HTR-8/SVneo (cell line): ENCODE data around the gene NTHL1.

Experiments
- DNase-seq: peaks from one replicate; pipeline ENCODE4 v3.0.0; 2011; ENCODE audit warnings: low spot score, mixed read lengths; ENCODE audit not compliant: insufficient read length
- FAIRE-seq: peaks from 2 replicates; lab custom pipeline; 2011; peaks lifted over from hg19 to GRCh38; lab: Jason Lieb, UNC

NTHL1 gene

DNA sequence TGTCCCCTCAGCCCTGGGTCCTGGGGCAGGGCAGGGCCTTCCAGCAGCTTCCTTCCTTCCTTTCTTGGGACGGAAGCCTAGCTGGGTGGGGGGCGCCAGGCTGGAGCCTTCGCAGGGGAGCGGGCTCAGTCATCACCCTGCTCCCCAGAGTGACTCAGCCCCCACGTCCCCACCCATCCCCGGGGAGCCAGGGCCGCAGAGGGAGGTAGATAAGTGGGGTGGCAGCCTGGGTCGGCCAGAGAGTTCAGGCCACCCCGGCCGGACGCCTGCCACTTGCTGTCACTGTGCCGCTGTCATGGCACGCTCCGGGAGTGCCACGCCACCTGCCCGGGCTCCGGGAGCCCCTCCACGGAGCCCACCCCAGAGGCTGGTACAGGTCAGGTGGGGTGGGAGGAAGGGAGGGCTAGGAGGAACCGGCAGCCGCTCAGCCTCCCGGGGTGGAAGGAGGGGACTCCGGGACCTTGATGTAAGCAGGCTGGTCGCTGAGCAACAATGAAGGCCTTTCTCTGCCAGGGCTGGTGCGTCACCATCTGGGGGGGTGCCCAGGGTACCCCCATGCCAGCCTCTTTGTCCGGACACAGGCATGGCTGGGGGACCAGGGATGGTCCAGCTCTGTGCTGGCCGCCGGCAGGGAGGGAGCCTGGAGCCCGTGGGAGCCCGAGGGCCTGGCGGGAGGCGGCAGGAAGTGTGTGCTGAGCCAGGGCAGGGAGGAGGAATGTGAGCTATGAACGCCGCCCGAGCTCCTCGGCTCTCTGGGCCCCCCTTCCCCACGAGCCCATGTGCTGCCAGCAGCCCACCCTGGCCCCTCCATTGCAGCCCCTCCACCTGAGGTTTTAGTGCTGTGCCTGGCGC is 14.4 kb downstream of the NTHL1 start:
- DNase-seq (peak; percentile 61), FAIRE-seq (peak; percentile 59)

DNA sequence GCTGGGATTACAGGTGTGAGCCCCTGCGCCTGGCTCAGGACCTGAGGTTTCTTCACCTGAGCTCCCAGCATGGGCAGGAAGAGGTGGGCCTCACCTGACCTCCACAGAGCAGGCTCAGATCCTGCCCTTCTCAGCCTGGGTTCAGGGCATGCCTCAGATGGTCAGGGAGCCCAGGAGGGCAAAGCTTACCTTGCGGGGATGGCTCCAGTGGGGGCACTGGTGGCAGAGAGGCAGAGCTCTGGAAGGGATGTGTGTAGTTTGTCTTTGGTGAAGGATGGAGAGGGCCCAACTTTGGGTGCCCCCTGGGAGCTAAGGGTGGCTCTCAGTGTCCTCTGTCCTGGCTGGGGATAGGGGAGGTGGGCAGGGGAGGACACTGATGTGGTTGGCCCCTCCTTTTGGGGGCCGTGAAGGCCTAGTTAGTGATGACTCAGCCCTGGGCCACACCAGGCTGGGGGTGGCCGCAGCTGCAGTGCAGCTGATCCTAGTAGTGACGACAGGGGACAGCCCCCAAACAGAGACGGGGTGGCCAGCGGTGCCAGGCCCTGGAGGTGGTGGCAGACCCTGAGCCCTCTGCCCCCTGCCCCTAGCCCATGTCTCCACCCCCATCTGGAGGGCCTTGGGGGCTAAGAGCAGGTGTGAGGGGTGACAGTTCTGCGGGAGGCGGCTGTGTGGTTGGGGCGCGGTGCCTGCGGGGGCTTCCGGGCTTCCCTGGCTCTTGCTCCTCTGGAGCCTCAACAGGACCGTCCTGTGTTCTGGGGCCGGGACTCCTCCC is 15.2 kb downstream of the NTHL1 start:
- FAIRE-seq (peak; percentile 70), DNase-seq (no peak)

DNA sequence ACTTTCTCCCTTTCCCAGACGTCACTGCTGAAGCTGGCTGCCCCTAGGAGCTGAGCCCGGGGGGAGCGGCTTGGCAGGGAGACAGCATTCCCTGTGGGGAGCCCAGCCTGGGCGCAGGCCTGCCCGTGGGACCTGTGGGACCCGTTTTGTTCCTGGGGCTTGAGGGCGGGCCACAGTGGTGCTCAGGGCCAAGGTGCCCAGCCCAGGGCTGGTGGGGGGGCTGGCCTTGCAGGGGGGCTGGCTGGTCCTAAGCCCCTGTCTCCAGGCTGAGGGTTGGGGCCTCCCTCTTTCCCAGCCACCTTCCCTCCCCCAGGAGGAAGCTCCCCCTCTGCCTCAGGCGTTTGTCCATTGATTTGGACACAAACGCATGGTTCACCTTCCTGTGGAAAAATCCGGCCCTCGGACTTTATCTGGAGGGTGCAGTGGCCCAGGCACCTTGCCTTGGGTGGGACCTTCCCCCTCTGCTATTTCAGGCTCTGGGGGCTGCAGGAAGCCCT is 16.5 kb downstream of the NTHL1 start:
- FAIRE-seq (no peak), DNase-seq (no peak)

DNA sequence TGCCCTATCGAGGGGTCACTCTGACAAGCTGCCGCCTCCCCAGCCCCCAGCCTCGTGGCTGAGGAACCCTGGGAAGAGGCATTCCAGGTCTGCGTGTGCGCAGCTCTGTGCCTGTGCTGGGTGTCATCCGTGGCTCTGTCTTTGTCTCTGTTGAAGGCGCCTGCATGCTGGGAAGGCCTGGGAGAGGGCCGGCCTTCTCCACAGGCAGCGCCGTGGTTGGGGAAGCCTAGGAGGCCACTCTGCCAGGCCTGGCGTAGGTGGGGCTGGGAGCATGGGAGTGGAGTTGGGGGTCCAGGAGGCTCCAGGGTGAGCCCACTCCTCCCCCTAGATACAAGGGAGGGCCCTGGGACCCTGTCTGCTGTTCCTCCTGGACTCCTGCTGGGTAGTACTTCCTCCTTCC is 17.6 kb downstream of the NTHL1 start:
- DNase-seq (no peak), FAIRE-seq (no peak)

DNA sequence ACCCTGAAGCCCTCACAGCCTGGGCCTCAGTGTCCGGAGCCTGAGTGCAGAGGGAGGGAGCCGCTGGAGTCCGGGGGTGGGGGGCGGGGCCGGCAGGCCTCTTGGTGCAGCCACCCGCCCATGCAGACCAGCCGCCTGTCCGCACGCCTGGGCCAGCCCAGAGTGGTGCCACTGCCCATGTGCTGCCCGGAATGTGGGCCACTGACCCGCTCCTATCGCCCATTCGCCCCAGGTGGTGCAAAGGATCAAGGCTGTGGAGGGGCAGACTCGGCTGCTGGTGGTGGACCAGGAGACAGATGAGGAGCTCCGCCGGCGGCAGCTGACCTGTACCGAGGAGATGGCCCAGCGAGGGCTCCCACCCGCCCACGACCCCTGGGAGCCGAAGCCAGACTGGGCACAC is 18.3 kb downstream of the NTHL1 start:
- no peak for DNase-seq
- FAIRE-seq = no peak

DNA sequence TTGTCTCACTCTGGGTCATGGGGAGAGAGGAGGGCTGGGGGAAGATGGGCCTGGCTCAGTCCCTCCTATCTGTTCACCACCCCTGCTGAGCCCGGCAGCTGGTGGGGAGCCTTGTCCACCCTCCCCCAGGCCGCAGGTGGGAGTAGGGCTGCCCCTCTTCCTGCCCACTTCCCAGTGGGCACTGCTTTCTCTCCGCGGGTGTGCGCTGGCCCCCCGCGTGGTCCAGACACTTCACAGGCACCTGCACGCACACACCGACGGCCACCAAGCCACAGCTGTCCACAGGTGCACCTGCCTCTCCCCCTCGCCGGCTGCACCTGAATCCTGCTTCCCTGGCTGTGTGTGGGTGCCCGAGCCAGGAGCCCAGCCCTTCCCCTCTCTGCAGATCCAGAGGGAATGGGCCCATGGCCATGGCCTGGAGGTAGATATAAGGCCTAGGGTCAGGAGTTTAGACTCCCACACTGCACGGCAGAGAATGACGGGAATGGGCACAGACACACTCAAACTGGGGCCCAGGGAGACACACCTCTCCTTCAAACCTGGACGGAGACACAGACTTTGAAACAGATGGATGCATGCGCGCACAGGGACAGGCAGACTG is 18.9 kb downstream of the NTHL1 start:
- FAIRE-seq = no peak

DNA sequence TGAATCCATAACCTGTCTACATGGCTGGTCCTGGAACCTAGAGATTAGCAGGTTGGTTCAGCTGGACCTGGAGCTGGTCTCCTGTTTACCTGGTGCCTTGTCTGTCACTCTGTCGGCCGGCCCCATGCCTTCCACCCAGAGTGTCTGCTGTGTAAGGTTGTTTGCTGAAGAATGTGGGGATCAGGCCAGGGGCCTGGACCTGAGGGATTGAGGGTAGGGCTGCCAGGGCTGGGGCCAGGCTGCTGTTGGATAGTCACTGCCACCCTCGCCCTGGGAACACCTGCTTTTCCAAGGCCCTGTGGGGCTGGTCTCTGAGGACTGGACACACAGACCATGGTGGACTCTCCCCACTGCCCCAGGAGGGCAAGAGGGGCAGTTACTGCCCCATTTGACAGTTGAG is 19.5 kb downstream of the NTHL1 start:
- FAIRE-seq (no peak), DNase-seq (no peak)

More for the DNA sequence above, 18.9 kb downstream of the NTHL1 start:
- no peak for DNase-seq

DNA sequence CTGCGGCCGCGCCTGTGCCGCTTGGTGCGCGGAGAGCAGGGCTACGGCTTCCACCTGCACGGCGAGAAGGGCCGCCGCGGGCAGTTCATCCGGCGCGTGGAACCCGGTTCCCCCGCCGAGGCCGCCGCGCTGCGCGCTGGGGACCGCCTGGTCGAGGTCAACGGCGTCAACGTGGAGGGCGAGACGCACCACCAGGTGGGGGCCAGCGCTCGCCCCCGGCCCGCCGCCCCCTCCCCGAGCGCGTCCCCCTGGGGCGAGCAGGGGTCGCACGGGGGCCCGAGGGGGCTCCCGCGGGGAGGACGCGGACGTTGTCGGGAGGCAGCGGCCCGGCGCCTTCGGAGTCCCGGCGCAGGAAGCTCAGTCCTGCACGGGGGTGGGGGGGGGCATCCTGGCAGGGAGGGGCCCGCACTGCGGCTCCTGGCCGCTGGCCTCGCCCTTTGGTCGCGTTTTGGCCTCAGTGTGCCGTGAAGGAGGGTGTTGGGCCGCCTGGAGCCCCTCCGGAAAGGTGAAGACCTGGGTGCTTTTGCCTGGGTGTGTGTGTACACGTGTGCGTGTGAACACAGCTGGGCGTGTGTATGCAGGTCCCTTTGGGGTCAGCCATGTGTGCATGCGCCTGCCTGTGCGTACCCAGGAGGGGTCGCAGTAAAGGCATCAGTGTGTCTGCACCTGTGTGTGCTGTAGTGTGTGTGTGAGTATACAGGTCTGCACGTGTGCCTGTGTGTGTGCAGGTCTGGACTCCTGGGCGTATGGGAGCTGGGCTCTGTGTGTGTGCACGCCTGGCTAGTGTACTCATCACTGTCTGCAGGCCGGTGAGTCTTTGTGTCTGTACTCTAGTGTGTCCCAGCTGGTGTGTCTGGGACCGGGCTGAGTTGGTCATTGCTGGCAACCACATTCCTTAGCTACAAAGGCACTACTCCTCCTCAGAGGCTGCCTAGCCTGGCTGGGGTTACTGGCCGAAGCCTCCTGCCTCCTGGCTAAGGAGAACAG is 20.3 kb downstream of the NTHL1 start:
- FAIRE-seq (peak; percentile 94), DNase-seq (no peak)

DNA sequence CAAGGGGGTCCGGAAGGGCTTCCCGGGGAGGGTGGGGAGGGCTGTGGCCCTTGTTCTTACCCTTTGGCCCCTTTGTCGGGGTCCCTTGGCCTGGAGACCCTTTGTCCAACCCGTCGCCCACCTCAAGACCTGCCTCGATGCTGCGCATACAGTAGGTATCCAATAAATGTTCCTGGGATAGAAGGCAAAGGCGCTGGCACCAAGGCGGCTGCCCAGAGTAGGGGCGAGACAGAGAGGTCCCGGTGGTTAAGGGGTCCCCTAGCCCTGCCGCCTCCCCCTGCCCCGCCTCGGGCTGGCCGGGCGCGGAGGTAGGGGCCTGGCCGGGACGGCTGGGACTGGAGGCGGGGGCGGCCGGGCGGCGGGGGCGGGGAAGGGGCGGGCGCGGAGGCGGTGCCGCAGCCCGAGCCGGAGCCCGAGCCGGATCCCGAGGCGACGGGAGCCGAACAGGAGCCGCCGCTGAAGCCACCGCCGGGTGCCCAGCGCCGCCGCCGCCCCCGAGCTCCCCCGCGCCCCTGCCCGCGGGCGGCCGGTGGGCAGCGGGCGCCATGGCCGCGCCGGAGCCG is 21.1 kb downstream of the NTHL1 start, which contains the start of gene NHERF2:
NHERF2 (plus strand) TSS at position 442 of the 563 bp plus-strand sequence; CDS start at position 546, 104 bp downstream.
- no peak for DNase-seq
- FAIRE-seq = no peak

DNA sequence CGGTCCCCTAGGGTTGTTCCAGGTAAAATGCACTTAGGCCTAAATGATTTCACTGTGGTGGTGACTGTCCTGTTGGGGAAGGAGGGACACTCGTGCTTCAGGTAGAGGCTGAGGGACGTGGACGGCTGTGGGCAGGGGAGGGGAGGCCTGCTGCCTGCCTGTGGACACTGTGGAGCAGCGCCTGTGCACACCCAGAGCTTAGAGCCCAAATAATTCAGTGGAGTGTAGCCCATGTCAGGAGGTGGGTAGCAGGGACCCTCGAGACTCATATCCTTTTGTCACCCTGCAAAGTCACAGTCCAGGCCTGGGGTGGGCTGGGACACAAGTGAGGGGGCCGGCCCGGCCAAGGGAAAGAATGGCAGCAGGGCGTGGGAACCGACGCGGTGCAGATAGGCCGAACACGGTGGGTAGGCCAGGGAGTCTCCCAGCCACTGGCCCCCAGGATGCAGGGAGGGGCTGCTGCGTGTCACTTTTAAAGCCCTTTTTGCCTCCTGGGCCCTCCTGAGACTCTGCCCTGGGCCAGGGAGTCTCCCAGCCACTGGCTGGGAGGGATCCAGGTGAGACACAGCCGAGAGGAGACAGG is 21.7 kb downstream of the NTHL1 start:
- no peak for FAIRE-seq

DNA sequence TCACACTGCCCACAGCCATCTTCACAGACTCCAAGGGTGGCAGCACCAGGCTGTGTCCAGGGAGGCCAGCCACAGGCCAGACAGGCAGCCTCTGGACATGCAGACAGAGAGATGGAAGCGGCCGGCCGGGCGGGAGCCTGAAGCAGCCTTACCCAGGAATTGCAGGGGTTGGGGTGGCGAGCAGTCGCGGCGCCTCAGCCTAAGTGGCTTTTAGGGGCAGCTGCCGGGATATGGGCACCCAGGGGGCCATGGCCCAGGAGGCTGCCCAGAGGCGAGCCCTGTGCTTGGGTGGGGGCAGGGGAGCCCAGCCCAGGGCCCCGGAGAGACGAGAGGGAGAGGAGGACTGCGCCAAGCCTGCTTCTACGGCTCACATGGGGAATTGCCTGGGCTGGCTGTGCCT is 22.4 kb downstream of the NTHL1 start:
- no peak for FAIRE-seq

More for the DNA sequence above, 21.7 kb downstream of the NTHL1 start:
- DNase-seq = no peak

DNA sequence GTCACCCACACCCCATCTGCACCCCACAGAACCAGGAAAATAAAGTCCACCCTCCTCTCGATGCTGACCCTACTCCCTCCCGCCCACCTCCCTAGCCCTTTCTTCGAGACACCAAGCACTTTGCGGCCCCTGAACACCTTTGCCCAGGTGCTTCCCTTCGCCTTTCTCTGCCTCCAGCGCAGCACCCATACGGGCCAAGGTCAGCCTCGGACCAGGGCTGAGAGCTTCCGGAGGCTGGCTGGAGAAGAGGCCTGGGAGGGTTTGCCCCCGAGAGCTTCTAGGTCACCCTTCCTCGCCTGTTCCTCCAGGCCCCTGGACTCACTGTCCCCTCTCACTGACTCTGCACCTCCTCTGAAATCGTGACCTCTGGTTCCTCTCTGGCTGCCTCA is 23.6 kb downstream of the NTHL1 start:
- FAIRE-seq = no peak
- DNase-seq = no peak

More for the DNA sequence above, 22.4 kb downstream of the NTHL1 start:
- no peak for DNase-seq

DNA sequence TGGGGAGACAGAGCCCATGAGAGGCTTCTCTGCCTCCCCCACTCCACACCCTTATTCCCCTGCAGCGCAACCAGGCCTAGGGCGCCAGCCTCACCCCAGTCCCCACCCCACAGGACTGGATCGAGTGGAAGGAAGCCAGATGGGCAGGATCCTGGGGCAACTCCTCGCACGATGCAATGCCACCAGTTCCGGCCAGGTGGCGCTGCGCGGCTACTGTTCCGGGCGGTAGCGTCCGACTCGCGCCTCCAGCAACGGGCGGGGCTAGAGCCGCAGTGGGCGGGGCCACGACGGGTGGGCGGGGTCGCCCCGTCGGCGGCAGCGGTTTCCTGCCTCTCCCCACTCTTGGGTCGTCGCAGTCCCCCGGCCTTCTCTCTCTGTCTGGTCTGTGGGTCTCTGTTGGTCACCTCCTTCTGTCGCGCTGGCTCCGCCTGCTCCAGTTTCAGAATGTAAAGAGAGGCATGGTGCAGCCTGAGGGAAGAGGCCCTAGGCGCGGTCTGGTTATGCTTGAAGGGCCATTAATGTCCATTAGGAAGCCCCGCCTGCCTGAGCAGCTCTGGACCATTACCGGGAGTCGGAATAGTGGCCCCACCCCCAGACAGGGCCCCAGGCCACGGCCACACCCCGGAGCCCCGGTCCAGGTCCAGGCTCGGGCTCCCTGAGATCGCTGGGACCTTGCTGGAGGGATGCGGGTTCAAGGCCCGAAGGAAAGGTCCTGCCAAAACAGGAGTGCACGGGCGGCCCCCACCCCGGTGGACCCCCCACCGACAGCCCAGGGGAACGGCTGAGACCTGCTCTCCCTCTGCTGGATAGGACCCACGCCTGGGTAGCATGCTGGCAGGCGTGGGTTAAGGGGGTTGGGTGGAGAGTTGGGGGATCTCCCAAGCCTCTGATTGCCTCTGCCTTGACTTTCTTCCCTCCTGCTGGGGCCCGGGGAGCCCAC is 24.3 kb downstream of the NTHL1 start:
- FAIRE-seq = peak; percentile 95
- peak; percentile 92 for DNase-seq

DNA sequence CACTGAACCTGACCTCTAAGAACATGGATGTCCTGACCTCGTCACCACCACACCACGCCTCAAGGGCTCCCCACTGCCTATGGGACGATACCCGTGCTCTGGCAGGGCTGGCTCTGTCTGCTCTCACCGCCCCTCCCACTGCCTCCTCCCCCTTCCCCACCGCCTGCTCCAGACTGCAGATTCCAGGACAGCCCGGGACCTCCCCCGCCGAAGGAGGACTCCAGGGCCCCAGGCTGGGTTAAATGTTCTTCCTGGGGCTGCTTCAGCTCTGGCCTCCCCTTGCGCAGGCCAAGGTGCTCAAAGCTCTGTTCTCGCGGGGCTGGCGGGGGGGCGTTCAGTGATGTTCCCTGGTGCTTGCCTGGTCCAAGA is 24.9 kb downstream of the NTHL1 start:
- DNase-seq (no peak), FAIRE-seq (peak; percentile 90)

DNA sequence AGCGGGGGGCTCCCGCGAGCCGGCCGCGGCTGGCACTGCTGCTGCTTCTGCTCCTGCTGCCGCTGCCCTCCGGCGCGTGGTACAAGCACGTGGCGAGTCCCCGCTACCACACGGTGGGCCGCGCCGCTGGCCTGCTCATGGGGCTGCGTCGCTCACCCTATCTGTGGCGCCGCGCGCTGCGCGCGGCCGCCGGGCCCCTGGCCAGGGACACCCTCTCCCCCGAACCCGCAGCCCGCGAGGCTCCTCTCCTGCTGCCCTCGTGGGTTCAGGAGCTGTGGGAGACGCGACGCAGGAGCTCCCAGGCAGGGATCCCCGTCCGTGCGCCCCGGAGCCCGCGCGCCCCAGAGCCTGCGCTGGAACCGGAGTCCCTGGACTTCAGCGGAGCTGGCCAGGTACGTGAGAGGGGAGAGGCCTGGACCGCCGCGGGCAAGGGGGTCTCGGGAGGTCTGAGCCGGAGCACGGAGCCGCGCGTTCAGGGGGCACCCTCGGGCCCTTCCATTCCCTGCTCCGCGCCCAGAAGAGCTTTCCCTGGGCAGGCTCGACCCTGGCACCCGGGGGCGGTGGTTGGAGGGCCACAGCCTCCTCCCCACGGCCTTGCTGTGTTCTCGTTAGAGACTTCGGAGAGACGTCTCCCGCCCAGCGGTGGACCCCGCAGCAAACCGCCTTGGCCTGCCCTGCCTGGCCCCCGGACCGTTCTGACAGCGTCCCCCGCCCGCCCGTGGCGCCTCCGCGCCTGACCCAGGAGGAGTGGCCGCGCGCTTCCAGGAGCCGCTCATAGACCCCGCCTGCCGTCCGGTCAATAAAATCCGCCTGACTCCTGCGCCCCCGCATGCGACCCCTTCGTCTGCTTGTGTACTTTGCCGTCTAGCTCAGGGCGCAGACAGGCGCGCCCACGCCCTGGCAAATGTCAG is 27.5 kb downstream of the NTHL1 start:
- FAIRE-seq (no peak), DNase-seq (no peak)

DNA sequence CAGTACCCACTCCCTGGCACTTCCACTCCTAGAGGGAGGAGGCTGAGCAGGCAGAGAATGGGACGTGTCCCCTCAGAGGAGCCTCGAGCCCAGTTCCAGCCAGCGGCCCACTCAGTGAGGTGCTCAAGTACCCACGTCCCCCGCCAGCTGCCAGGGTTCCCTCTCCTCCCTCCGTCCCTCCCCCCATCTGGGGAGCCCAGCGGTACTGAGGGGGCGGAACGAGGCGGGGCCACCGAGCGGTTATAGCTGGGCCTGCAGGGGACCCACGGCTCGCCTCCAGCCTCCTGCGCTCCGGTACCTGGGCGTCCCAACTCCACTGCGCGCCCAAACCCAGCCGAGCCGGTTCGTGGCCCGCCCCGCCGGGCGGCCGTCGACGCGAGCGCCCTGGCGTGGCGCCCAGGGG is 28.1 kb downstream of the NTHL1 start, which contains the start of gene NPW:
NPW (plus strand) TSS at position 268 of the 403 bp plus-strand sequence.
- FAIRE-seq (no peak), DNase-seq (no peak)
